Measurements from ENCODE around the gene PTTG1IP2.

The PTTG1IP2 gene

DNA sequence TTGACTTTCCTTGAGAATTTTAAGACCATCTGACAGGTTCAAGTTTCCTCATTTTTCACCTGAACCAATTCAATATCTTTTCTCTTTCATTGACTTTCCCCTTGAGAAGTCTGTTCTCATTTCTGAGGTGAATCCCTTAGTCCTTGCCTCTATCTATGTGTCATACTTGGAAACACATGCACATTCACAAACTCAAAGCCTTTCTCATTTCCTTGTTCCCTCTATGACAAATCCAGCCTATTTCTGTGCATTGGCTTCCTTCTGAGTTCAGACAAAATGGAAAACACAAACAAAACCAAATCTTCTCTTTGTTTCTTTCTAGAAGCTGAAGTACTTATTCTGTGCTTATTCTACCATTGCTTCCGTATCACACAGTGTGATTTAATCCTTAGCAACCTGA is 13.8 kb downstream of the PTTG1IP2 start:
- DNase-seq (ENCODE audit: low spot score), result no peak

DNA sequence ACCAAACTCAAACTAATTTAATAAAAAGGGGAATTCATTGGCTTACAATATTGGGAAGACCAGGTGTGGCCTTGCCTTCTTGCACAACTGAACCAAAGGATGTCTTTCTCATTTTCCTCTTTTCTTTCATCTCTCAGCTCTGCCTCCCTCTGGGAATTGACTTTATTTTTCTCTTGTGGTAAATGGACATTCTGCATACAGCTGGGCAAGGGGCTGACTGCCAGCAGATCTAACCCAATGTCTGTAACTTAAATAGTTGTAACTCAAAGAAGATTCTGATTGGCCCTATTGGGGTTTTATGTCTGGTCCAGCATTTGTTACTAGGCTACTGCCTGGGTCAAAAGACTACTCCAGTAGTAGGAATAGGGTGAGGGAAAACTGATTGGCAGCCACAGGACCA is 15.3 kb downstream of the PTTG1IP2 start:
- DNase-seq (ENCODE audit: low spot score), result no peak

DNA sequence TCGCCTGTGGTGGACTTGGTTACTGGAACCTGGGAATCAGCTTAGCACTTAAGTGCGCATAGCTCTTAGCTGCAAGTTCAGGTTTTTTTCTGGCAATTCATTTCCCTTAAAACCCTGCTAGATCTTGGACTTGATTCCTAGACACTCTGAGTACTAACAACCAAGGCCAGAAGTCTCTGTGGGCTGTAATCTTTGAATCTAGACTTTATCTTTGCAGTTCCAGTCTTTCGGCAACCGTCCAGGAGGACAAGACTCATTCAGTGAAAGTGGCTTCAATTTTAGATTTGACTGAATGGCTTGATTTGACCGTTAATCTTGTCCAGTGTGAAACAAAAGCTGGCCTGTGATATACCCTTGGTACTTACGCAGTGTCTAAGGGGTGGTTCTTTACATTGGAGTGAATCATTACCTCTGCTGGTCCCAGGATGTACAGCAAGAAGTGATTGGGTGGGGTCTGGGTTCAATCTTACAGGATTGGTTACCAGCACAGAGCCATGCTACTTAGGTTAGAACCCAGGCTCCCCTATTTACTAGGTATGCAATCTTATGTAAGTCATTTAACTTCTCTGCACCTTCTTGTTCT is 16.4 kb downstream of the PTTG1IP2 start:
- no peak for DNase-seq (ENCODE audit: low spot score)

DNA sequence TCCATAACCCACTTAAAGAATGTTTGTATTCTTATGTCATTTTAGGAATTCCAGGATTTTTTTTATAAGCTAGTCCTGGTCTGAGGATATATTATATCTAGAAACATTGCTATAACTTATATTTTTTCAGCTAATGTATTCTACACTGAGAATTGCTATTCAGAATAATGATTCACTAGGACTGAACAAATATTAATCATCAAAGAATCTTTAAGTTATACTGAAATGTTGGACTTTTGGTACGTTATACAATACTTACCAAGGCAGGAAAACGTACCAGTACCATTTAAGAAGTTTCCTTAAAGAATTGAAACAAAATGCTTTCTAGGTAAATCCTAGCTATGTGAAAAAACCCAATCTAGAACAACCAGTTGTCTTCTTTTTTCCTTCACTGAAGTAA is 18.4 kb downstream of the PTTG1IP2 start:
- DNase-seq (ENCODE audit: low spot score), result no peak

DNA sequence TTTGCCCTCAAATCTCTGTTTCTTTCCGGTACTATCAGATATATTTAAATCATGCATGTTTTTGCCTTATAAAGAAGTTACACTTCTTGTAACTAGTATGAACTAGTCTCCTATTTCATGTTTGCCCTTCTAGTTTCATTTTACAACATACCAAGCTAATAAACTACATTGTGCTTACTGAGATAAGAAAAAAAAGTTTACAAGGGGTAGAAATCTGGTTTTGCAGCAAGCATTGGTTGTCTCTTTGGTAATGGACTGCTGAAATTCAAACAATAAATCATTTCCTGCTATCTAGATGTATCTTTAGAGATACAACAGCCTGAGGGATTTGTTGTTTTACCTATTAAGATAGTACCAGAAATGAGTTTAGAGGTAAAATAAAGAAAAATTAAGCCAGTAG is 18.8 kb downstream of the PTTG1IP2 start:
- no peak for DNase-seq (ENCODE audit: low spot score)

DNA sequence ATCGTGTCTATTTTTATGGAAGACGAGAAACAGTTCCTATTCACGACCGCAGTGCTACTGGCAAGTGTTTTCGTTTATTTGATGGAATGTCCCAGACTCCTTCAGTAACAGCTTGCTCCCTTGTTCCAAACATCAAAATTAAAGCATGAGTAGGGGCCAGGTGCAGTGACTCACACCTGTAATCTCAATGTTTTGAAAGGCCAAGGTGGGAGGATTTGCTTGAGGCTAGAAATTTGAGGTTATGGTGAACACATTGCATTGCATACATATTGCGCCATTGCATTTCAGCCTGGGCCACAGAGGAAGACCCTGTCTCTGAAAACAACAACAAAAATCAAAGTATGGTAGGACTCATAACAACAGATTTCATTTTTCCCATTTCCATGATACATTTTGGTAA is 22.8 kb downstream of the PTTG1IP2 start:
- no peak for DNase-seq (ENCODE audit: low spot score)

DNA sequence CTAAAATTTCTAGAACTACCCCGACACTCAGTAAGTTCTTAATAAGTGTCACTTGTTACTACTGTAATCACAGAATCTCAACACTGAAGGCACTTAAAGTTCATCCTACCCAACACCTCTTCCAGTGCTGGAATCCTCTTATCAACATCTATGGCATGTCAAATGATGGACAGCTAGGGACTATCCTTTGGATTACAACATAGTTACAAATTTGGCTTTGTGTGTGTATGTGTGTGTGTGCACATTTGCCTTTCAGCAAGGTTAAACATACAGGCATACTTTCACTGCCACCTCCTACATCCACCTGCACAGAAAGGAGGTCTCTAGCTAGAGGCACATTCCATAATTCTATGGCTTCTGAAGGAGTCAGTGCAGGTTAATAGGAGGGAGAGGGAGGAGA is 25.8 kb downstream of the PTTG1IP2 start:
- DNase-seq (ENCODE audit: low spot score), result no peak

DNA sequence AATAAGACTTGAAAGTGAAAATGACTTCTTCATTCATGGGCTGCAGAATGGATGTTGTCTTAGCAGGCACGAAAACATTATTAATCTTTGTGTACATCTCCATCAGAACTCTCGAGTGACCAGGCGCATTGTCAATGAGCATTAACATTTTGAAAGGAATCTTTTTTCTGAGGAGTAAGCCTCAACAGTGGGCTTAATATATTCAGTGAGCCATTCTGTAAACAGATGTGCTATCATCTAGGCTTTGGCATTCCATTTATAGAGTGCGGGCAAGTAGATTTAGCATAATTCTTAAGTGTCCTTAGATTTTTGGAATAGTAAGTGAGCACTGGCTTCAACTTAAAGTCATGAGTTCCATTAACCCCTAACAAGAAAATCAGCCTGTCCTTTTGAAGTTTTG is 33.1 kb downstream of the PTTG1IP2 start:
- DNase-seq (ENCODE audit: low spot score), result no peak

DNA sequence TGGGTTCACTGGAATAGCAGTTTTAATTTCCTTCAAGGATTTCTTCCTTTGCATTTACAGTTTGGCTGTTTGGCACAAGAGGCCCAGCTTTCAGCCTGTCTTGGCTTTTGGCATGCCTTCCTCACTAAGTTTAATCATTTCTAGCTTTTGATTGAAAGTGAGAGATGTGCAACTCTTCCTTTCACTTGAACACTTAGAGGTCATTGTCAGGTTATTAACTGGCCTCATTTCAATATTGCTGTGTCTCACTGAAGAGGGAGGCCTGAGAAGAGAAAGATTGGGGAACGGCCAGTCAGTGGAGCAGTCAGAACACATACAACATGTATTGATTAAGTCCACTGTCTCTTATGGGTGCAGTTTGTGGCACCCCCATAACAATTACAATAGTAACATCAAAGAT is 33.9 kb downstream of the PTTG1IP2 start:
- DNase-seq (ENCODE audit: low spot score), result no peak

DNA sequence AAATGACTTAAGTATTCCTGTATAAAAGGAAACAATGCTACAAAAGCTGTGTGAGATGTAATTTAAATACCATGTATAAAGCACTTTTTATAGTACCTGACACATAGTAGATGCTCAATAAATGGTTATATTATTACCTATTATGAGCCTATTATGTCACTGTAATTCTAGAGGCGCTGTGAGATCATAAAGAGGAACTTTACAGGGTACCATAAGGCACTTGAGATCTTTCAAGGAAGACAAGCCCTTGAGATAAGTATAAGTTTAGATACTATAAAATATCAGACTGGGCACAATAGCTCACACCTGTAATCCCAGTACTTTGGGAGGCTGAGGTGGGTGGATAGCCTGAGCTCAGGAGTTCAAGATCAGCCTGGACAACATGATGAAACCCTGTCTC is 38.3 kb downstream of the PTTG1IP2 start:
- no peak for DNase-seq (ENCODE audit: low spot score)

DNA sequence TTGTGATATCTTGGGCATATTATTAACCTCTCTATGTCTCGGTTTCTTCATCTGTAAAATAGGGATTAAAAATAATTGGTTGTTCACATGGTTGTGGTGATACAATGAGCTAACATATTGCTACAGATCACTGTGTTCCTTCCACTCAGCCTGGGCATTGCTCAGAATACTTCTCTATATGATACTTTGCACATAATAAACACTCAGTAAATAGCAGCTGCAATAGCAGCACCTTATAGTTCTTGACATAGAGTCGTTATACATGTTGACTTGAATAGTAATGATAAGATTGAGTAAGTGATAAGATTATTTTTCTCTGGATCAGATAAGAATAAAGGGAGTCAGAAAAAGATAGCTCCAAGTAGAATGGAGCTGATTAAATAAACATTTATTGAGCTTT is 42.3 kb downstream of the PTTG1IP2 start:
- no peak for DNase-seq (ENCODE audit: low spot score)

DNA sequence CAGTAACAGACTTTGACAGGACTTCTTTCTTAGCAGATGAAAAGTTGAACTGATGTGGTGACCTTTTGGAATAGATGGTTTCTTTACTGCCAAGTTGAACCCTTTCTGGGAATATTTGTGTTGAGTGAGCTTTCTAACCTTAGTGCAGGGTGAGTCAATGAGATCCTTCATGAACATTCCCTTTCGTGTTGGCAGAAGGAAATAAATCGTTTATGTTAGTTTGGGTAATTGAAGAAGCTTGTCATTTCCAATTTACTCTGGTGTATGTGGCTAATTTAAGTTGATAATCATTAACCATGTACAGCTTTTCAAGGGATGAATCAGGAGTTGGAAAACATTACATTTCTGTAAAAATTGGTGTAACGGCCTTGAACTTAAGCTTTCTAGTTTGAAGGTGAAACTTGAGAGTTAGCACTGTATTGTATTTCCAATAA is 43.4 kb downstream of the PTTG1IP2 start:
- no peak for DNase-seq (ENCODE audit: low spot score)

DNA sequence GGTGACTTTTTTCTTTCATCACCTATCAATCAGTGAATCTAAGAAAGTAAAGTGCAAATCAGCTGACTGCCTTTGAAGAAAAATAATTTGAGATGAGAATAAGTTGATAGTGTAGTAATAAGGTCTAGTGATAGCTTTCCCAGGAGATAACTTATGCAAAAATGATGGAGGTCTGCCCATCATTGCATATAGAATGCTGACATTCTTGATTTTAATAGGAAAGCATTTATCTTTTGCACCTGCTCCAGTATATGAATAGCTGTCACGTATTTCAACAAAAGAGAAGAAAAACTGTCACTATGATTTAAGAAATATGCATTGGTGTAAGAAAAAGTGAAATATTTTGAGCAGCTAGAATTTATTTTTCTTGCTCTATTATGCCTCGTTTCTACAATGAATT is 46.8 kb downstream of the PTTG1IP2 start:
- no peak for DNase-seq (ENCODE audit: low spot score)

DNA sequence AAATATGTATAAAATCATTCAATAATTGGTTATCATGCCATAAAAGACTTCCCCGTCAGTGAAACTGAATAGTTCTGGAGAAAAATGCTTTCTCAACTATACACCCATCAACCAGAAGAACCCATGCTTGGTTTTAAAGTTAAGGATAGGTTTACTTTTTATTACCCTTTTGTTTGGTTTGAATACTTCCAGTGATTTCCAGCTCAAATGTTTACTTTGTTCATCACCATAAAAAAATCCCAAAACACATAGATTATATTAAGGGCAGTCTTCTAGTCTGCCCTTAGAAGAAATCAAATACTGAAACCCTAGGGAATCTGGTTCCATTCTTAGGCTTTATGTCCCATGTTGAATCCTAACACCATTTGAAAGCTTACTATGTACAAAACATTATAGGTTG is 49.2 kb downstream of the PTTG1IP2 start:
- DNase-seq (ENCODE audit: low spot score), result no peak

DNA sequence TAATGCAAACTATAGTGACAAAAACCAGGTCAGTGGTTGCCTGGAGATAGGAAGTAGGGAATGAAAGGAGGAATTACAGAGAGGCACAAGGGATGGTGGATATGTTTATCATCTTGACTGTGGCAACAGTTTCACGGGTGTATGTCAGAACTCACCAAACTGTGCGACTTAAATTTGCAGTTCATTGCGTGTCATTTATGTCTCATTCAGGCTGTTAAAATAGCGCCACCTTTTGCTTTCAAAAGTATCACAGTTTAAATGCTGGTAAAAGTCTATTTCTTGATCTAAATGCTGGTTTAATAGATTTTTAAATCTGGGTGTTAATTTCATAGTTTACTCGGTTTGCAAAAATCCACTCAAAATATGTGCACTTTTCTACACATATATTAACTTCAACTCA is 51.0 kb downstream of the PTTG1IP2 start:
- no peak for DNase-seq (ENCODE audit: low spot score)

DNA sequence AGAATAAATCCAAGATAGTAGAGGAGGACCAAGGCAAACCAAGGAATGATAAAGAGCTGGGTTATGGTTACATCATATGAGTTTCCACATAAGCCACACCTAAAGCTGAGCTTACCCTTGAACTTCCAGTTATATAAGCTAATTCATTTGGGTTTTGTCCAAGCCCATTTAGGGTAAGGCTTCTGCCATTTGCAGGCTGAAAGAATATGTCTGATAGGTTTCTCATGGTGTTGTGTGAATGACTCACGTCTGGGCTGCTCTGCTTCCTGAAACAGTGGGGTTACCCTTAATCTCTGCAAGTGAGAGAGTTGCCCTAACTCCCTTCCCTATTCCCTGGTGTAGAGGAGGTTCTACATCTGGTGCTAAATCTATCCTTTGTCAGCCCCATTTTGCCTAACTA is 60.8 kb downstream of the PTTG1IP2 start:
- DNase-seq (ENCODE audit: low spot score), result no peak

DNA sequence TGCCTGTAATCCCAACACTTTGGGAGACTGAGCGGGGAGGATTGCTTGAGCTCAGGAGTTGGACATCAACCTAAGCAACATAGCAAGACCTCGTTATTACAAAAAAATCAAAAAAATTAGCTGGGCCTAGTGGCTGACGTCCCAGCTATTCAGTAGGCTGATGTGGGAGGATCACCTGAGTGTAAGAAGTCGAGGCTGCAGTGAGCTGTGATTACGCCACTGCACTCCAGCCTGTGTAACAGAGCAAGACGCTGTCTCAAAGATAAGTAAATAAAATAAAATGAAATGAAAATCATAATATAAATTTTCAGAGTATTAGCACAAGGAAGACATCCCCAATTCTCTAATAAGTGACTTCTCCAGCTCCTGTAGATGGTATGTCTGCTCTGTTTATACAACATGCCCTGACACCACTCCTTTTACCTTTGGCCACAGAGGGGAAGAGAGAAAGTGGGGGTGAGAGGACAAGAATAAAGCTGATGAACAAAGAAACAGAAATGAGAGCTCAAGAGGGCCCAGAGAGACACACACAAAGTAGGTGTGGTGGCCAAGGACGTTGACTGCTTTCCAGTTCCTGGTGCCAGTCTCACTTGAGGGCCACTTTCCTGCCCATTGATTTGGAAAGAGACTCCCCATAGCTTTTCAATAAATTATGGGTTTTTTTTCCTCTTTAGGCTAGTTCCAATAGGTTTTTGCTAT is 62.9 kb downstream of the PTTG1IP2 start:
- DNase-seq (ENCODE audit: low spot score), result no peak

DNA sequence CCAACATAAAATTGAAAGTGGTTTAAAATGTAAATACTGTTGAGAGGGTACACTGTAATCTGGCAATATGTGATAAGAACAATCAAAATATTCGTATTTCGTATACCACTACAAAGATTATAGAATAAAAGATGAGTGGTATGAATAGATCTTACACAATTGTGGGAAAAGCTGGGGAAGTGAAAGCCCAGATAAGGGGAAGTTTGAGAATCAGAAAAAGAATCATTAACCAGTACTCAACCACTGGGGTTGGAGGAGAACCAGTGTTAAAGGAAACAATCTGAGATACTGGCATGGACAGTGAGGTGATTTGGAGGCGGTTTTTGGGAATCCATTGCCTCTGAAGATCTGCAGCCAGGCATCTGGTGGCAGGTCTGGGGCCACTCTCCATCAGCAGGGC is 67.0 kb downstream of the PTTG1IP2 start:
- DNase-seq (ENCODE audit: low spot score), result no peak

DNA sequence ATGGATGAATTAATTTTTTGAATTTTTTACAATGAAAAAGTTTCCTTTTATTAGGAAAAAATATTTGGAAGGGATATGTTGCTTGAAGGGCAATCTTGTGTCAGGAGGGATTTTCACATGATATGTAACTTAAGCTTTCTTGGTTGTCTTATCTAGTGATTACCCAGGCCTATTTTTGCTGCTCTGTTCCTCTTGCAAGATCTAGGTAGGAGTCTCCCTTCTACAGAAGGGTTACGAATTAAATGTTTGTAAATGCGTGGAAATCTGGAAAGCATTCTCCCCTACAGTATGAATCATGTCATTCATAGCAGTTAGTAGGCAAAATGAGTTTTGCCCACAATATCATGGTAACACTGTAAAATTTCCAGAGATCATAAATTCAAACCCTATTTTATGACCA is 69.0 kb downstream of the PTTG1IP2 start:
- DNase-seq (ENCODE audit: low spot score), result no peak

DNA sequence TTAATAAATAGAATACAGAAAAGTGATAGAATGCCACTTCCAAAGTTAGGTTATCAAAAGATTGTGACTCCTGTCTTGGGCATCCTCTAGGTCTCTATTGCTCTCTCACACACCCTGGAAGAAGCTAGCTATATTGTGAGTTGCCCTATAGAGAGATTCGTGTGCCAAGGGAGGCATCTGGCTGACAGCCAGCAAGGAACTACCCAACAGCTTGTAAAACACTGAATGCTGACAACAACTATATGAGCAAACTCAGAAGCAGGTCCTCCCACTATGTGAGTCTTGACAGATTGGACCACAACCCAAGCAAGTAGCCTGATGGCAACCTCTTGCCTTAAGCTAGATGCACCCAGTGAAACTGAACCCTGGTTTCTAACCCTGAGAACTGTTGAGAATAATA is 71.0 kb downstream of the PTTG1IP2 start:
- no peak for DNase-seq (ENCODE audit: low spot score)

DNA sequence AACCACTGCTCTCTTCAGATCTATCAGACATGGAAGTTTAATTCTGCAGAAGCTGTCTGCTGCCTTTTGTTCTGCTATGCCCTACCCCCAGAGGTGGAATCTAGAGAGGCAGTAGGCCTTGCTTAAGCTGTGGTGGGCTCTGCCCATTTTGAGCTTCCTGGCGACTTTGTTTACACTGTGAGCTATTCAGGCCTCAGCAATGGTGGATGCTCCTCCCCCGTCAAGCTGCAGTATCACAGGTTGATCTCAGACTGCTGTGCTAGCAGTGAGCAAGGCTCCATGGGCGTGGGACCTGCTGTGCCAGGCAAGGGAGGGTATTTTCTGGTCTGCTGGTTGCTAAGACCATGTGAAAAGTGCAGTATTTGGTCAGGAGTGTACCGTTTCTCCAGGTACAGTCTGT is 81.6 kb downstream of the PTTG1IP2 start:
- no peak for DNase-seq (ENCODE audit: low spot score)

DNA sequence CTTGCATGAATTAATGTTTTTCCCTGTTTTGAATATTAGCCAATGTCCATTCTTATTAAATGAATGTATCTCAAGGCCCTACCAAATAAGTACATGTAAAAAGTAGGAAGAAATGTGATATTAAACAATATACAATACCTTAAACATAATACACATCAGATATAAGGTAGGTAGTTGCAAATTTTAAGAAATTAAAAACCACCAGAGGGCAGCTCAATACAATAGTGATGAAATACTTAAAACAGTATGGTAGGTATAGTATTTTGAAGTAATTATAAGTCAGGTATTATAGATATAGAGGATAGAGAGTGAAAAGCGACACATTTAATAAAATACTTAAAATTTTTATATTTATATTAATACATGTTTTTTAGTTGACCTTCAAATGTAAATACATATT is 83.1 kb downstream of the PTTG1IP2 start:
- no peak for DNase-seq (ENCODE audit: low spot score)

DNA sequence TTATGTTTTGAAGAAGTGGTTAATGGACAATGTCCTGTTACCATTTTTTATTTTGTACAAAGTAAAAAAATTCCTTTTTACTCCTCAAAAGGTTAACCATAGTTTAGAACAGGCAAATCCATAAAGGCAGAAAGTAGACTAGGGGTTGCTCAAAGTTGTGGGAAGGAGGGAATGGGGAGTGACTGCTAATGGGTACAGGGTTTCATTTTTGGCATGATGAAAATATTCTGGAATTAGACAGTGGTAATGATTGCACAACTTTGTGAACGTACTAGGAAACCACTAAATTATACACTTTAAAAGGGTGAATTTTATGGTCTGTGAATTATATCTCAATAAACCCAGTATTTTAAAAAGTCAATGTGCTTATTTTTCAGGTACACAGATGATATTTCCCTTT is 91.3 kb downstream of the PTTG1IP2 start:
- no peak for DNase-seq (ENCODE audit: low spot score)
